Effector memory CD8-positive, alpha-beta T cell (primary cell): ENCODE results near the gene DLK1.

Experiments used
- ATAC-seq: fragments of 150-1000 bp; cut with Tn5 transposase; replicated peaks from 2 replicates; pipeline ENCODE4 v1.10.0; 2021; ENCODE audit warnings: mild to moderate bottlenecking, moderate library complexity
- DNase-seq, 3 experiments: peaks; one replicate each; pipeline ENCODE4 v3.0.0; 2021
- H3K27ac Mint-ChIP-seq, 2 donors: one replicate each; pipeline ENCODE4 v1.8.0; 2022; ENCODE audit warnings: mild to moderate bottlenecking in 2 of 2, mixed read lengths in 2 of 2, moderate library complexity in 2 of 2
- H3K27me3 Mint-ChIP-seq, 2 donors: one replicate each; pipeline ENCODE4 v1.8.0; 2022; ENCODE audit warnings: mixed read lengths in 2 of 2
- H3K36me3 Mint-ChIP-seq: one replicate; pipeline ENCODE4 v1.8.0; 2022; ENCODE audit warnings: mild to moderate bottlenecking, moderate library complexity, mixed read lengths; ENCODE audit not compliant: insufficient read depth
- H3K4me1 Mint-ChIP-seq, 2 donors: one replicate each; pipeline ENCODE4 v1.8.0; 2022; ENCODE audit warnings: low read depth in 2 of 2, mixed read lengths in 2 of 2
- H3K4me3 Mint-ChIP-seq, 2 donors: one replicate each; pipeline ENCODE4 v1.8.0; 2022; ENCODE audit warnings: mild to moderate bottlenecking in 2 of 2, mixed read lengths in 2 of 2, moderate library complexity in 2 of 2
- H3K9me3 Mint-ChIP-seq, 2 donors: one replicate each; pipeline ENCODE4 v1.8.0; 2022; ENCODE audit warnings: mixed read lengths in 2 of 2

DLK1 gene

GRCh38 chr14:100777818-100778525 is 51.3 kb downstream of the DLK1 start:
- Mint-ChIP-seq H3K27ac (no peak overlapping the region), H3K36me3 (no peaks in the 10 kb centered on the region), H3K4me1 (no peaks in the 10 kb centered on the region), H3K4me3 (no peak overlapping the region), H3K27me3 (peaks cover 28 to 52% of the 10 kb centered on the region in 2 donors), H3K9me3 (no peaks in the 10 kb centered on the region)
- DNase-seq (no peak), ATAC-seq (no peak)

GRCh38 chr14:100778526-100778882 is 51.8 kb downstream of the DLK1 start:
- H3K9me3 Mint-ChIP-seq = no peaks in the 10 kb centered on the region
- no peak overlapping the region for H3K4me3 Mint-ChIP-seq
- H3K27ac Mint-ChIP-seq = no peak overlapping the region
- H3K36me3 Mint-ChIP-seq = no peaks in the 10 kb centered on the region
- DNase-seq = no peak
- no peaks in the 10 kb centered on the region for H3K4me1 Mint-ChIP-seq
- peaks cover 32 to 57% of the 10 kb centered on the region in 2 donors for H3K27me3 Mint-ChIP-seq
- ATAC-seq = no peak

DNA sequence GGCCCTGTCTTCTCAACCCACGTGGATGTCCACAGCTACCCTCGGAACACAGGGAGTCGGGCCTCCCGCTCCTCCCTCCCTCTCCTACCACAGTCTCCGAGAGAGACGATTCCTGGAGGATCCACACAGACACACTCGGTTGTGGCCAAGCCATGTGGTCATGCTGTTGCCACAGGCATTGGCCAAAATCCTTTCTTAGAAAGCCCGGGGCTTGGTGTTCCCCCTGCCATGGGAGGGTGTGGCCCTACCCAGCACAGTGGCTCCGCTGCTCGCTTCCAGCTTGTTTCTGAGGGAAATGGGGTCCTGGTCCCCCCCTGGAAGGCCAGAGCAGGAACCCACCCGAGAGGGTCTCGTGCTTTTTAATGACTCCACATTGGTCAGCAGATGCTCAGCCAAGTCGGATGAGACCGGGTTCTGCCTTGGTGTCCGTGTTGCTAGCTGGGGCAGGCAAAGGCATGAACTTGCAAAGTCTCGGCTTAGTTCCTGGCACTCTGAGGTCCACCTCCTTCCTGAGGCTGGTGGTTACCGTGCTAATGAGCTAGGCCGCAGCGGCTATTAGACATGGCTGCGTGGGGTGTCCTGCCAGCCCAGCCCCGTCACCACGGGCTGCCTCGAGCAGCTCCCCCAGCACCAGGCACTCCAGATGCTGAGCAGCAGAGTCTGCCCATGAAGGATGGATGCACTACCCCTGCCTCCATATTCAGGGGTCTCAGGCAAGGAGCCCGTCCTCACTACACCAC is 52.4 kb downstream of the DLK1 start:
- DNase-seq (no peak), ATAC-seq (no peak)
- Mint-ChIP-seq H3K27ac (no peak overlapping the region), H3K36me3 (no peaks in the 10 kb centered on the region), H3K27me3 (peaks cover 27 to 57% of the 10 kb centered on the region in 2 donors), H3K4me1 (no peaks in the 10 kb centered on the region), H3K9me3 (no peaks in the 10 kb centered on the region), H3K4me3 (no peak overlapping the region)

DNA sequence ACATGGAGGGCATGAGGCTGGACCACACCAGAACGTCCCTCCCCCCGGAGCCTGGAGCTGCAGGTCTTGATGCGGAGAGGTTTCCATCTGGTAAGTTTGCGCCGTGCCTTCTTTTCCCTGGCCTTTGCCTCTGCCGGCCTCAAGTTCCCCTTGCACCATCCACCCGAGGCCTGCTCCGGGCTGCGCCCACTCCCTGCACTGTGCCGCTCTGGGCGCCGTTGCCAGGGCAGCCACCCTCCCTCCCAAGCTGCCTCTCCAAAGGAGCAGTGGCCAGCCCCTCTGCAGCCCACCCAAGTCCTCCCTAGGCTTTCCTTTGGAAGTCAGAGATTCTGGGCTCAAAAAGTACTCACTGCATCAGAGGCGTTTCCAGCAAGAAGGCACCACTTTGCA is 53.0 kb downstream of the DLK1 start:
- Mint-ChIP-seq H3K27me3 (peaks cover 26 to 57% of the 10 kb centered on the region in 2 donors), H3K36me3 (no peaks in the 10 kb centered on the region), H3K4me3 (no peak overlapping the region), H3K9me3 (no peaks in the 10 kb centered on the region), H3K4me1 (no peaks in the 10 kb centered on the region), H3K27ac (no peak overlapping the region)
- DNase-seq (no peak), ATAC-seq (no peak)

DNA sequence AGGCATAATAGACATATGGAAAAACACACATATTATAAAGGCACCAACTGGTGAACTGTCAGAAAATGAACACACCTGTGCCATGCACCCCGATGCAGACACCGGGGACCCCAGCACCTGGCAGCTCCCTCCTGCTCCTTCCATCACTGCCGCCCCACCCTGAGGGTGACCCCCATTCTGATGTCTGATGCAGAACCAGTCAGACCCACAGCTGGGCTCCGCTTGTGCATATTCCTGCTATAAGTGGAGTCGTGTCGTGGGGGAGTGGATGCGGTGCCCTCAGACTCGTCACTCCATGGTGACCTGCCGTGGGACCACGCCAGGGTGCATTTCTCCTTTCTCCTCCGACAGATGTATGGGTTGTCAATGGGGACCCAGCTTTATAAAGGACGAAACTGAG is 53.6 kb downstream of the DLK1 start:
- H3K4me1 Mint-ChIP-seq = no peaks in the 10 kb centered on the region
- ATAC-seq = no peak
- no peak overlapping the region for H3K27ac Mint-ChIP-seq

DNA sequence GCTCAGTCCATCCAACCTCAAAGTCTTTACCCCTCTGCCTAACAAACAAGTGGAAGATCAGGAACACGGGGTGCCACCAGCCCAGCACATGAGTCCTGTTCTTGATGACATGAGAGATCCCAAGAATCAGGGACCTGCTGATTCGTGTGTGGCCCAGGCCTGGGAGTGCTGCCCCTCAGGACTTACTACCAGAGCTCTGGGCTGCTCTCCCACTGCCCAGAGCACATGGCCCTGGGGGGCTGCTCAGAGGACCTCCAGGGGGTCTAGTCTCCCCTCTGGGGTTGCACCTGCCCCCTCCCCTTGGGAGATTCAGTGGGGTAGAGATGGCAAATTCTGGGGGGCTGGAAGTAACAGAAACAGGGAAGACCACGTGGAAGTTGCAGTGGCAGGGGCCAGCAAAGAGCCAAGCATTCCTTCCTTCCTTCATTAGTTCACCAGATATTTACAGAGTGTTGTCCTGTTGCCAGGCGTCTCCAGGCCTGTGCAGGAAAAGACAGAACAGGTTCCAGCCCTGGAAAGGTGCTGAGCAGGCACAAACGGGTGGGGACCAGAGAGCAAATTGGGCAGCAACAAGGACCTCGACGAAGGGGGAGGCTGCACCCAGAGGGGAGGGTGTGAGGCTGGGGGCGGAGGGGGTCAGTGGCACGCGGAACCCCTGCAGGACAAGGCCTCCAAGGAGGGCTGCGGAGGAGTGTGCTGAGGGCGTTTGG is 54.1 kb downstream of the DLK1 start:
- Mint-ChIP-seq H3K36me3 (no peaks in the 10 kb centered on the region), H3K4me1 (no peaks in the 10 kb centered on the region), H3K4me3 (no peak overlapping the region), H3K27ac (no peak overlapping the region), H3K9me3 (no peaks in the 10 kb centered on the region), H3K27me3 (peaks cover 32 to 68% of the 10 kb centered on the region in 2 donors)
- DNase-seq (no peak), ATAC-seq (no peak)

More for the DNA sequence above, 53.6 kb downstream of the DLK1 start:
- no peak for DNase-seq
- peaks cover 28 to 63% of the 10 kb centered on the region in 2 donors for H3K27me3 Mint-ChIP-seq
- no peaks in the 10 kb centered on the region for H3K9me3 Mint-ChIP-seq
- H3K4me3 Mint-ChIP-seq = no peak overlapping the region
- H3K36me3 Mint-ChIP-seq = no peaks in the 10 kb centered on the region

GRCh38 chr14:100781952-100782351 is 55.3 kb downstream of the DLK1 start:
- DNase-seq = no peak
- no peak overlapping the region for H3K4me3 Mint-ChIP-seq
- no peaks in the 10 kb centered on the region for H3K4me1 Mint-ChIP-seq
- H3K27me3 Mint-ChIP-seq = peaks cover 32 to 71% of the 10 kb centered on the region in 2 donors
- no peaks in the 10 kb centered on the region for H3K9me3 Mint-ChIP-seq
- H3K36me3 Mint-ChIP-seq = no peaks in the 10 kb centered on the region
- H3K27ac Mint-ChIP-seq = no peak overlapping the region
- ATAC-seq = no peak

GRCh38 chr14:100782516-100783320 is 56.0 kb downstream of the DLK1 start:
- Mint-ChIP-seq H3K27ac (no peak overlapping the region), H3K9me3 (no peaks in the 10 kb centered on the region), H3K4me1 (no peaks in the 10 kb centered on the region), H3K4me3 (no peak overlapping the region), H3K36me3 (no peaks in the 10 kb centered on the region), H3K27me3 (peaks cover 25 to 67% of the 10 kb centered on the region in 2 donors)
- ATAC-seq (no peak), DNase-seq (no peak)

DNA sequence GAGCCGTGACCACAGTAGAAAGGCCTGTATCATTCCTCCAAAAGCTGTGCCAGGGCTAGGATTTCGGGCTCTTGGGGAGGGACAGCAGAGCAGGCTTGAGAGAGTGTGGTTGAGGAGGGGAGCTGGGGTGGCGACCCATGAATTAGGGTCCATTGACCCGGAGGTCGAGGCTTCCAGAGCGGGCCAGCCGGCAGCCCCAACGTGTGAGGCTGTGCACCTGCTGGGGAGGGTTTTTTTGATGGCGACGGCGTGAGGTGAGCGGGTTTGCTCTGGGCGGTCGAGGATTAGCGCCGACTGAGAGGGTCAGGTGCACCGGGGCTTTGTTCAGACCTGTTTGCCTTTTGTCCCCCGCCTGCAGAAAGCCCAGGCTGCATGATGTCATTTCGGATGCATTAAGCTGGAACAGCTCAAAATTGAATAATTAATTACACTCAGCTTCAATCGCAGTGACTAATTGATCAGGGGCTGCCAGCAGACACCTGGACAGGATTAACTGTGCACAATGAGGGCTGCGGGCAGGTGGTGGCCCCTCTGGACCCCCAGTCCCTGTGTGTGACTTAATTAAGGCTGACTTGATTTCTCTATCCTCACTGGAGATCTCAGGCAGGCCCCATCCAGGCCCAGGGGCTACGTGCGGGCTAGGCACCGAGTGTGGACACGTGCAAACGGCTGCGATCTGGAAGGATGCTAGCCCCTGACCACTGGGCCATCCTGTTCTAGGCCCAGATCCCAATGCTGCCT is 57.1 kb downstream of the DLK1 start:
- DNase-seq = no peak
- Mint-ChIP-seq H3K27ac (no peak overlapping the region), H3K27me3 (peaks cover 29 to 70% of the 10 kb centered on the region in 2 donors), H3K36me3 (no peaks in the 10 kb centered on the region), H3K4me3 (no peak overlapping the region), H3K9me3 (no peaks in the 10 kb centered on the region), H3K4me1 (no peaks in the 10 kb centered on the region)
- ATAC-seq = no peak

DNA sequence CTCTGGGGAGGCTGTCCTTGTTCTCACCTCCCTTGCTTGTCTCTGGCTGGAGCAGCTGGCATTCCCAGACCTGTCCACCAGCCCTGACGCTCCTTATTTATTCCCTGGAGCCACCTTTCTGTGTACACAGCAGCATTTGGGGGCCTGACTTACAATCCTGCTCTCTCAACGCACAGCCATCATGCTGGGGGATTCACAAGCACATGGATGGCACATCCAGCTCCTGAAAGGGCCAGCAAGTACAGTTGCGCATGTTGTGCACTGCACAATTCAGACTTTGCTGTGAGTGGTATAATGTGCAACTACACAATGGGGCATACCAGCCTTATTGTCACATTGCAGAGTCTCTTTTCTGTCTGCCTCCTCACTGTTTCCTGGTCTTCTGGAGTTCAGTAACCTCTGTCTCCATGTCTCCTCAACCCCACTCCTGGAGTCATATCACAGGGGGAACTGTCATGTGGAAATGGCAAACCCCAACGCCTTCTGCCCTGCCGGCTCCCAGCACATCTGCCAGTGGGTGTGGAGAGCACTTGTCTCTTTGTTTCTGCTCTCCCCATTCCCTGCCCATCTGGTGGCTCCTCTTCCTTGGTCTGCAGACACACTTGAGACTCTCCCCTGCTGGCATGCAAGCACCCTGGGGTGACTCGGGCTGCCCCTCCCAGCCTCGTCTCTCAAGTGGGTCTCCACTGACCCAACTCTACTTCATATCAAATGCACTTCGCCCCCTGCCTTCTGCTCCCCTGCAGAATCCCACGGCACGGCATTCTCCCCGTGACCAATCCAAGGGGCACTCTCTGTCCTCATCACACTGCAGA is 58.0 kb downstream of the DLK1 start:
- no peaks in the 10 kb centered on the region for H3K4me1 Mint-ChIP-seq
- no peak overlapping the region for H3K4me3 Mint-ChIP-seq
- DNase-seq = no peak
- no peaks in the 10 kb centered on the region for H3K36me3 Mint-ChIP-seq
- no peak for ATAC-seq
- H3K27ac Mint-ChIP-seq = no peak overlapping the region
- no peaks in the 10 kb centered on the region for H3K9me3 Mint-ChIP-seq
- peaks cover 30 to 77% of the 10 kb centered on the region in 2 donors for H3K27me3 Mint-ChIP-seq

DNA sequence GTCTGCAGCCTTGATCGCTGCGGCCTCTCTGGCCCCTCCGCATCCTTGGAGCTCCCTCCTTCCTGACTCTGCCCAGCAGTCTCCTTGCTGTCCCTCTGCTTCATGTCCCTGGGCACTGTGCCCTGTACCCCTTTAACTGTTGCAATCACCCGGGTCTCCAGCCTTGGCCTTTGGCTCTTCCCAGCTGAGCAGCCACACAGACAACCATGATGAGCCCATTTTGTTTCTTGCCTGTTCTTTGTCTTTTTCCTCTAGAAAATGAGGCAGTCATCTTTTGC is 58.6 kb downstream of the DLK1 start:
- Mint-ChIP-seq H3K27ac (no peak overlapping the region), H3K9me3 (no peaks in the 10 kb centered on the region), H3K36me3 (no peaks in the 10 kb centered on the region), H3K4me1 (no peaks in the 10 kb centered on the region), H3K27me3 (peaks cover 24 to 72% of the 10 kb centered on the region in 2 donors), H3K4me3 (no peak overlapping the region)
- ATAC-seq (no peak), DNase-seq (no peak)

DNA sequence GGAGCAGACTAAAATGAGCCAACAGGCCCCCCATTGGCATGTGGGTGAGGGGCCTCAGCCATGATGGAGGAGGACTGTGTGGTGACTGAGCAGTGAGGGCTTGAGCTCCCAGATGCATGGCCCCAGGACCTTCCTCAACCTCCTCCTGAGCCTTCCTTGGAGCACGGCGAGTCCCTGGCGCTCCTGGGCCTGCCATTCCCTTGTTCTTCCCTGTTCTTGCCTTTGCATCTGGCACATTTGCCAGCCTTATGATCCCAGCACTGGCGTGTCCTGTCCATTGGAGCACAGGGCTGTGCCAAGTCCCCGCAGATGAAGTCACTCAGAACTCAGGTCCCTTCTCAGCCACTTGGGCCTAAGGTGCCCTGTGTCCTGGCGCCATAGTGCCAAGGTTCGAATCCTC is 58.9 kb downstream of the DLK1 start:
- H3K27ac Mint-ChIP-seq = no peak overlapping the region
- H3K36me3 Mint-ChIP-seq = no peaks in the 10 kb centered on the region
- H3K9me3 Mint-ChIP-seq = no peaks in the 10 kb centered on the region
- ATAC-seq (no peak), DNase-seq (no peak)
- no peak overlapping the region for H3K4me3 Mint-ChIP-seq
- peaks cover 23 to 70% of the 10 kb centered on the region in 2 donors for H3K27me3 Mint-ChIP-seq
- no peaks in the 10 kb centered on the region for H3K4me1 Mint-ChIP-seq
